Ascending aorta (tissue), 2 donors: ENCODE data around the gene INAVA. TPM values are rescaled to one million over a fixed set of nuclear protein-coding genes. Genes with fewer than 3 reads are reported as not detected.

Experiments
- DNase-seq, 2 donors: peaks; one replicate each; pipeline ENCODE4 v3.0.0-alpha.2; 2019; ENCODE audit warnings: low spot score in 2 of 2
- H3K27ac ChIP-seq, 2 donors: fragments of 200-600 bp; sonication (generic); one replicate each; pipeline ENCODE4 v1.5.1; 2016 to 2017; ENCODE audit warnings: mild to moderate bottlenecking in 1 of 2
- H3K27me3 ChIP-seq: fragments of 200-600 bp; sonication (generic); one replicate; pipeline ENCODE4 v1.5.1; 2017
- H3K36me3 ChIP-seq, 2 donors: fragments of 200-600 bp; sonication (generic); one replicate each; pipeline ENCODE4 v1.5.1; 2016
- H3K4me1 ChIP-seq, 2 donors: fragments of 200-600 bp; sonication (generic); one replicate each; pipeline ENCODE4 v1.5.1; 2016 to 2017; ENCODE audit warnings: mild to moderate bottlenecking in 1 of 2
- H3K4me3 ChIP-seq, 2 donors: fragments of 200-600 bp; sonication (generic); one replicate each; pipeline ENCODE4 v1.5.1; 2016 to 2017; ENCODE audit warnings: mild to moderate bottlenecking in 1 of 2
- H3K9me3 ChIP-seq, 2 donors: fragments of 200-600 bp; sonication (generic); one replicate each; pipeline ENCODE4 v1.5.1; 2016
- intact Hi-C: fragments of 100-400 bp; cut with DNase I; formaldehyde crosslinking; loops from one replicate; pipeline ENCODE4 v1.15.1; 2023
- total RNA-seq: library from RNA; depleted of rRNA; stranded (reverse); fragments of >200 nt; gene quantifications from one replicate; pipeline ENCODE4 v1.1.0, GENCODE V29; 2016
- TF ChIP-seq, protein P1 (sequence below), 3 experiments: fragments of 200-600 bp in 2 of 3; fragments of 450-650 bp in 1 of 3; sonication (generic) in 2 of 3; IDR thresholded peaks; one replicate each; pipeline ENCODE4 v1.5.1; 2016 to 2019; ENCODE audit warnings: antibody characterized with exemption in 3 of 3, mild to moderate bottlenecking in 1 of 3, moderate library complexity in 1 of 3

INAVA gene
- total RNA-seq, 1 donor from 2014 or later = not detected

DNA sequence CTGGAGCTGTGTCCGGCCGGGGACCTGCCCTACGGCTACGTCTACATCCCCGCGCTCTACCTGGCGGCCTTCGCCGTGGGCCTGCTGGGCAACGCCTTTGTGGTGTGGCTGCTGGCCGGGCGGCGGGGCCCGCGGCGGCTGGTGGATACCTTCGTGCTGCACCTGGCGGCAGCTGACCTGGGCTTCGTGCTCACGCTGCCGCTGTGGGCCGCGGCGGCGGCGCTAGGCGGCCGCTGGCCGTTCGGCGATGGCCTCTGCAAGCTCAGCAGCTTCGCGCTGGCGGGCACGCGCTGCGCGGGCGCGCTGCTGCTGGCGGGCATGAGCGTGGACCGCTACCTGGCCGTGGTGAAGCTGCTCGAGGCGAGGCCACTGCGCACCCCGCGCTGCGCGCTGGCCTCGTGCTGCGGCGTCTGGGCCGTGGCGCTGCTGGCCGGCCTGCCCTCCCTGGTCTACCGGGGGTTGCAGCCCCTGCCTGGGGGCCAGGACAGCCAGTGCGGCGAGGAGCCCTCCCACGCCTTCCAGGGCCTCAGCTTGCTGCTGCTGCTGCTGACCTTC, 21.5 kb upstream of the INAVA start:
- Histone ChIP-seq H3K27ac (no peak overlapping the region), H3K36me3 (no peaks in the 10 kb centered on the region), H3K4me3 (peak overlapping the region; percentile 46 to 53), H3K27me3 (no peaks in the 10 kb centered on the region), H3K4me1 (peaks cover 9 to 10% of the 10 kb centered on the region in 2 donors), H3K9me3 (no peaks in the 10 kb centered on the region)
- no peak for DNase-seq
- intact Hi-C loops = no loop called here
- TF ChIP-seq, protein P1, sequence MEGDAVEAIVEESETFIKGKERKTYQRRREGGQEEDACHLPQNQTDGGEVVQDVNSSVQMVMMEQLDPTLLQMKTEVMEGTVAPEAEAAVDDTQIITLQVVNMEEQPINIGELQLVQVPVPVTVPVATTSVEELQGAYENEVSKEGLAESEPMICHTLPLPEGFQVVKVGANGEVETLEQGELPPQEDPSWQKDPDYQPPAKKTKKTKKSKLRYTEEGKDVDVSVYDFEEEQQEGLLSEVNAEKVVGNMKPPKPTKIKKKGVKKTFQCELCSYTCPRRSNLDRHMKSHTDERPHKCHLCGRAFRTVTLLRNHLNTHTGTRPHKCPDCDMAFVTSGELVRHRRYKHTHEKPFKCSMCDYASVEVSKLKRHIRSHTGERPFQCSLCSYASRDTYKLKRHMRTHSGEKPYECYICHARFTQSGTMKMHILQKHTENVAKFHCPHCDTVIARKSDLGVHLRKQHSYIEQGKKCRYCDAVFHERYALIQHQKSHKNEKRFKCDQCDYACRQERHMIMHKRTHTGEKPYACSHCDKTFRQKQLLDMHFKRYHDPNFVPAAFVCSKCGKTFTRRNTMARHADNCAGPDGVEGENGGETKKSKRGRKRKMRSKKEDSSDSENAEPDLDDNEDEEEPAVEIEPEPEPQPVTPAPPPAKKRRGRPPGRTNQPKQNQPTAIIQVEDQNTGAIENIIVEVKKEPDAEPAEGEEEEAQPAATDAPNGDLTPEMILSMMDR (IDR thresholded peaks at IDR 0.05) = no peak

DNA sequence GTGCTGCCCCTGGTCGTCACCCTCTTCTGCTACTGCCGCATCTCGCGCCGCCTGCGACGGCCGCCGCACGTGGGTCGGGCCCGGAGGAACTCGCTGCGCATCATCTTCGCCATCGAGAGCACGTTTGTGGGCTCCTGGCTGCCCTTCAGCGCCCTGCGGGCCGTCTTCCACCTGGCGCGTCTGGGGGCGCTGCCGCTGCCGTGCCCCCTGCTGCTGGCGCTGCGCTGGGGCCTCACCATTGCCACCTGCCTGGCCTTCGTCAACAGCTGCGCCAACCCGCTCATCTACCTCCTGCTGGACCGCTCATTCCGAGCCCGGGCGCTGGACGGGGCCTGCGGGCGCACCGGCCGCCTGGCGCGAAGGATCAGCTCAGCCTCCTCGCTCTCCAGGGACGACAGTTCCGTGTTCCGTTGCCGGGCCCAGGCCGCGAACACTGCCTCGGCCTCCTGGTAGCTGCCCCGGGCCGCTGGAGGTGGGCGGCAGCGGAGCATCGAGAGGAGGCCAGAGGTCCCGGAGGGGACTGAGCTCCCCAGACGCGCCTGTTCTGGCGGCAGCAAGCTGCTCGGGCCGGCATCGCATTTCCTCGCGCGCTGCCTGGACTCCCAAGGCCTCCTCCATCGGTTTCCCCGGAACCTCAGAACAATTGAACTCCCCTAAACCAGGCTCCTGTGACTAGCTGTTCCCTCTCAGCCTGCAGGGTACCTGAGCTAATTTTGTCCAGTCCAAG, 20.9 kb upstream of the INAVA start:
- DNase-seq = peak in 1 of 2 donors; percentile 49

DNA sequence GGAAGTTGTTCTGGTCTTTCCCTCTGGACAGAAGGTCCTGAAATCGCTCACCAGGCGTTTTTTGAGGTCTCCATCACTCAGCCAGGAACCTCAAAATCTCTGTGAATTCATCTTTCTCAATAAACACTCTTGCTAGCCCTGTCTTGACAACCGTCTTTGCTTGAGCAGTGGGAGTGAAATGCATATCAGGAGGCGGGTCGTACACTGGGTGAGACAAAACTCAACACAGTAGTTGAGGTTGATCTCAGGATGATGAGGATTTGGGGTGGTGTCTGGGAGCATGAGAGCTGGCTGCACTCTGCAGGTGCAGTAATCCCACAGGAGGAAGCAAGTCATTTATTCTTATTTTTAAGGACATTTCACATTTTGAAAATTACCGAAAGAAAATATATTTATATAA, 20.0 kb upstream of the INAVA start:
- peak in 1 of 2 donors; percentile 7 for DNase-seq
- peaks cover 9 to 10% of the 10 kb centered on the region in 2 donors for H3K4me1 ChIP-seq
- intact Hi-C loops = no loop called here
- H3K27ac ChIP-seq = no peak overlapping the region
- H3K27me3 ChIP-seq = no peaks in the 10 kb centered on the region
- H3K9me3 ChIP-seq = no peaks in the 10 kb centered on the region
- no peak overlapping the region for H3K4me3 ChIP-seq
- no peaks in the 10 kb centered on the region for H3K36me3 ChIP-seq
- TF ChIP-seq, protein P1 (IDR thresholded peaks at IDR 0.05) = no peak

More for the DNA sequence above, 20.9 kb upstream of the INAVA start:
- TF ChIP-seq, protein P1 (IDR thresholded peaks at IDR 0.05) = no peak
- H3K4me1 ChIP-seq = peaks cover 9 to 10% of the 10 kb centered on the region in 2 donors
- peak overlapping the region; percentile 46 to 53 for H3K4me3 ChIP-seq
- intact Hi-C loops = no loop called here
- no peaks in the 10 kb centered on the region for H3K9me3 ChIP-seq
- no peak overlapping the region for H3K27ac ChIP-seq
- H3K36me3 ChIP-seq = no peaks in the 10 kb centered on the region
- no peaks in the 10 kb centered on the region for H3K27me3 ChIP-seq

DNA sequence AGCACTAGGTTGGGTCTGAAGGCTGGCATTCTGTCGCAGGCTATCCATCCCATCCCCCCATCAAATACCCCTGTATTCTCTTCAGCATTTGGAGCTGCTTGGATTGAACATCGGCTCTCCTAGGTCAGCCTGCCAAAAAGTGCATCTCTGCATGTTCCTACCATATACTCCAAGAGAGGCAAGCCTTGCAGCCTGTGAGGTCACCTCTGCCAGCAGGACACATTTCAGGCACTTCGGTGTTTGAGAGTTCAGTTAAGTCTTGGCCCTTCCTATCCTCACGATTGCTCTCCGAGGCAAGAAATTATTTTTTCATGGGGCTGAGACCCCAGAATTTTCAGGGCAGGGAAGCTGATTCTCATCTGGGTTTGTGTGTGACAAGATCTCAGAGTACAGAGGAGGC, 19.3 kb upstream of the INAVA start:
- H3K36me3 ChIP-seq = no peaks in the 10 kb centered on the region
- TF ChIP-seq, protein P1 (IDR thresholded peaks at IDR 0.05) = no peak
- H3K4me3 ChIP-seq = no peak overlapping the region
- intact Hi-C loops = no loop called here
- H3K9me3 ChIP-seq = no peaks in the 10 kb centered on the region
- H3K27me3 ChIP-seq = no peaks in the 10 kb centered on the region
- DNase-seq = peak in 1 of 2 donors; percentile 27
- H3K27ac ChIP-seq = no peak overlapping the region
- H3K4me1 ChIP-seq = peaks cover 9 to 10% of the 10 kb centered on the region in 2 donors

DNA sequence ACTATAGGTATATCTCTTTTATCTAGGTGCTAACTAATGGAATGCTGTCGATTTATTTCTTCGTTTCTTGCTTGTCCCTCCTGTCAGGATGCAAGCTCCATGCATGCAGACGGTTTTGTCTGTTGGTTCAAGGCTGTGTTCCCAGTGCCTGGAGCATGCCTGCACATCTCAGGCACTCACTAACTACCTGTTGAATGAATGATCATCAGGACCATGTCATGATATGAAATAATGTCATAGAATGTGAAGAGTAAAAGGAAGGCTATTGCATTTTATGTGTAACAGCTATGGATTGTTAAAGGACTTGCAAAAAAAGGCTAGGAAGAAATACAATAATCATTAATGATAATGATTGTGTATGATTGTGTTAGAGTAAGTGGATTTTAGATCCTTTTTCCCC, 17.7 kb upstream of the INAVA start:
- no peaks in the 10 kb centered on the region for H3K27me3 ChIP-seq

More for the DNA sequence above, 17.7 kb upstream of the INAVA start:
- H3K36me3 ChIP-seq = no peaks in the 10 kb centered on the region
- no peak overlapping the region for H3K27ac ChIP-seq
- TF ChIP-seq, protein P1 (IDR thresholded peaks at IDR 0.05) = no peak
- DNase-seq = peak in 1 of 2 donors; percentile 12
- peaks cover 9 to 10% of the 10 kb centered on the region in 2 donors for H3K4me1 ChIP-seq
- no peaks in the 10 kb centered on the region for H3K9me3 ChIP-seq
- no peak overlapping the region for H3K4me3 ChIP-seq
- intact Hi-C loops = no loop called here
